ENCODE data around the gene OLFM1. TPM values are rescaled to one million over a fixed set of nuclear protein-coding genes. Genes with fewer than 3 reads are reported as not detected.

Gene OLFM1
- total and polyA plus RNA-seq, 7 experiments from 2014 or later, result 0.19 to 2.1 (median 0.87) TPM; not detected in 3

DNA sequence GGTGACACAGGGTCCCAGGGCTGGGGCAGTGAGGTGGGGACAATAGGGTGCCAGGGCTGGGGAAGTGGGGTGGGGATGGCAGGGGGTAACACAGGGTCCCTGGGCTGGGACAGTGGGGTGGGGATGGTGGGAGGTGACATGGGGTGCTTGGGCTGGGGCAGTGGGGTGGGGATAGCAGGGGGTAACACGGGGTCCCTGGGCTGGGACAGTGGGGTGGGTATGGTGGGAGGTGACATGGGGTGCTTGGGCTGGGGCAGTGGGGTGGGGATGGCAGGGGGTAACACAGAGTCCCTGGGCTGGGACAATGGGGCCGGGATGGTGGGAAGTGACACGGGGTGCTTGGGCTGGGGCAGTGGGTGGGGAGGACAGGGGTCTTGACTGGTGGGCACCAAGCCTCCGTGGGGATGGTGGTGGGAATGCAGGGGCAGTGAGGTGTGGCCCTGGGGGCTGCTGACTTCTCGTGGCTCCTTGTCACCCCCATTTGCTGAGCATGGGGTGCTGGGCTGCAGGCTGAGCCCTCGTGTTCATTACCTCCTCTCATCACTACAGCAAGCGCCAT is 41.7 kb downstream of the OLFM1 start:
- Histone ChIP-seq H3K36me3 (ENCODE audit: control insufficient read depth in 2 of 3, insufficient read depth in 3 of 3, low read length in 3 of 3) (no peaks in the 10 kb centered on the region), H3K9me3 (ENCODE audit: control insufficient read depth in 2 of 3, low read length in 3 of 3) (peaks cover 0 to 3% (median 0%) of the 10 kb centered on the region in 3 experiments), H3K4me1 (ENCODE audit: control insufficient read depth in 2 of 2, insufficient read depth in 2 of 2, low read length in 2 of 2) (no peaks in the 10 kb centered on the region), H3K27ac (ENCODE audit: low read depth, low read length) (no peak overlapping the region), H3K4me3 (ENCODE audit: low read length) (no peak overlapping the region), H3K27me3 (ENCODE audit: control insufficient read depth in 2 of 2, insufficient read depth in 2 of 2, low read length in 2 of 2) (no peaks in the 10 kb centered on the region)
- ChIA-PET CTCF (no interaction called here), POLR2A (no interaction called here)
- peaks cover 0 to 7% (median 2%) of the 10 kb centered on the region in 5 donors for H3K36me3 Mint-ChIP-seq
- peaks cover 0 to 31% (median 11%) of the 10 kb centered on the region in 5 donors for H3K27me3 Mint-ChIP-seq
- no peak for DNase-seq
- H3K27ac Mint-ChIP-seq, result no peak overlapping the region
- peaks cover 0 to 19% (median 0%) of the 10 kb centered on the region in 7 donors for H3K4me1 Mint-ChIP-seq
- H3K9me3 Mint-ChIP-seq, result peaks cover 0 to 9% (median 5%) of the 10 kb centered on the region in 11 donors
- no peak overlapping the region for H3K4me3 Mint-ChIP-seq
- intact Hi-C loops (cut with micrococcal nuclease), result no loop called here
- ATAC-seq, result peak; percentile 14

DNA sequence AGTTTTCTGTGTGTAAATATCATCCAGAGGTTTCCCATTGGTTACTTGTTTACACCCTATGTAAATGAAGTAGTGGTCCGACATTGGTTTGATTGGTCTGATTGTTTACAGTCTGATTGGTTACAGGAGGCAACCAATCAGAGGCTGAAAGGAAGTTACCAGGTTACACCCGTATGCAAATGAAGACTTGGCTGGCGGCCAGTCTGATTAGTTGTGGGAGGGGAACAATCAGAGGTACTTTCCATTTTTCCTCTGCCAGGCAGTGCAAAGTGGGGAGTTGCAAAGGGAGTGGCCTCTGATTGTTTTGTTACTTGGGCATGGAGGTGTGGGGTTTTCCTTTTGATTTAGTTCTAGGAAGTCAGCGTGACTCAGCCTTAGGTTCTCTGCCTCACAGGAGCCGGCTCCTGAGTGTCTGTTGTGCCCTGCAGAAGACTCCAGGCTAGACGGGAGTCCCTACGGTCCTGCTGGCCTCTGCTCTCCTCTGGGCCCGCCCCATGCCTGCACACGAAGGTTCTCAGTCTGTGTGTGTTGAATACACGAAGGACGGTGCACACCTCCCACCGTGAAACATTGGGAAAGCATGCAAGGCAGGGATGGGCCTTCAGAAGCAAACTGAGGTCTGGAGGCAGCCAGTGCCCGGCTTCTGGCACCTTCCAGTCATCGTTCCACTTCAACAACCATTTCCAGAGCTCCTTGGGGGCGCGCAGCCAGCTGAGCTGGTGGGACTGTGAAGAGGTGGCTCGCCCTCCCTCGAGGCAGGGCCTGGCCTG is 42.9 kb downstream of the OLFM1 start:
- H3K36me3 ChIP-seq (ENCODE audit: control insufficient read depth in 2 of 3, insufficient read depth in 3 of 3, low read length in 3 of 3), result no peaks in the 10 kb centered on the region
- H3K4me1 ChIP-seq (ENCODE audit: control insufficient read depth in 2 of 2, insufficient read depth in 2 of 2, low read length in 2 of 2), result no peaks in the 10 kb centered on the region
- H3K27me3 ChIP-seq (ENCODE audit: control insufficient read depth in 2 of 2, insufficient read depth in 2 of 2, low read length in 2 of 2), result no peaks in the 10 kb centered on the region
- Mint-ChIP-seq H3K27me3 (peaks cover 0 to 31% (median 12%) of the 10 kb centered on the region in 5 donors), H3K4me1 (peaks cover 0 to 23% (median 0%) of the 10 kb centered on the region in 7 donors), H3K36me3 (peaks cover 0 to 7% (median 2%) of the 10 kb centered on the region in 5 donors), H3K4me3 (peak overlapping the region in 1 of 10 donors; percentile 23), H3K27ac (peak overlapping the region in 1 of 9 donors; percentile 83), H3K9me3 (peaks cover 0 to 11% (median 5%) of the 10 kb centered on the region in 11 donors)
- ChIA-PET POLR2A (no interaction called here), CTCF (no interaction called here)
- no peak overlapping the region for H3K27ac ChIP-seq (ENCODE audit: low read depth, low read length)
- intact Hi-C loops (cut with micrococcal nuclease), result no loop called here
- DNase-seq, result peak in 1 of 9 donors; percentile 30
- peaks cover 0 to 3% (median 0%) of the 10 kb centered on the region in 3 experiments for H3K9me3 ChIP-seq (ENCODE audit: control insufficient read depth in 2 of 3, low read length in 3 of 3)
- ATAC-seq, result no peak
- H3K4me3 ChIP-seq (ENCODE audit: low read length), result no peak overlapping the region

DNA sequence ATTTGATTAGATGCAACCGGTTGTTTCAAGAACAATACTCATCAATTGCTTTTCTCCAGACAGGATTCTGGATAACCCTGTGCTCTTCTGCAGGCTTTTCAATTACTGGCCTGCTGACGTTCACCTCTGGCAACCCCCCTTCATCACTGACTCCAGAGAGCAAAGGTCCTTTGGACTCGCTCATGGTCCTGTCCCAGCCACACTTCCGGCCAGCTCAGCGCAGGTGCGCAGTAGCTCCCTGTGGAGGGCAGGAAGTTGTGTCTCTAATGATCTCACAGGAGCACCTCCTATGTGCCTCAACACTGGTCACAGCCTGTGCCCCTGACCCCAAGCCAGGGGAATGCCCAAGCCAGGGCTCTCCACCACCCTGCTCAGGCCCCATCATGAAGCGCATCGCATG is 44.0 kb downstream of the OLFM1 start:
- Mint-ChIP-seq H3K27ac (no peak overlapping the region), H3K4me3 (no peak overlapping the region), H3K36me3 (peaks cover 0 to 7% (median 2%) of the 10 kb centered on the region in 5 donors), H3K4me1 (peaks cover 0 to 23% (median 0%) of the 10 kb centered on the region in 7 donors), H3K9me3 (peaks cover 0 to 11% (median 5%) of the 10 kb centered on the region in 11 donors), H3K27me3 (peaks cover 0 to 32% (median 12%) of the 10 kb centered on the region in 5 donors)
- H3K36me3 ChIP-seq (ENCODE audit: control insufficient read depth in 2 of 3, insufficient read depth in 3 of 3, low read length in 3 of 3), result no peaks in the 10 kb centered on the region
- ChIA-PET POLR2A (no interaction called here), CTCF (no interaction called here)
- H3K27me3 ChIP-seq (ENCODE audit: control insufficient read depth in 2 of 2, insufficient read depth in 2 of 2, low read length in 2 of 2), result no peaks in the 10 kb centered on the region
- no peak overlapping the region for H3K27ac ChIP-seq (ENCODE audit: low read depth, low read length)
- DNase-seq (no peak), ATAC-seq (no peak)
- no peaks in the 10 kb centered on the region for H3K4me1 ChIP-seq (ENCODE audit: control insufficient read depth in 2 of 2, insufficient read depth in 2 of 2, low read length in 2 of 2)
- H3K9me3 ChIP-seq (ENCODE audit: control insufficient read depth in 2 of 3, low read length in 3 of 3), result peaks cover 0 to 3% (median 0%) of the 10 kb centered on the region in 3 experiments
- intact Hi-C loops (cut with micrococcal nuclease), result no loop called here
- H3K4me3 ChIP-seq (ENCODE audit: low read length), result no peak overlapping the region

DNA sequence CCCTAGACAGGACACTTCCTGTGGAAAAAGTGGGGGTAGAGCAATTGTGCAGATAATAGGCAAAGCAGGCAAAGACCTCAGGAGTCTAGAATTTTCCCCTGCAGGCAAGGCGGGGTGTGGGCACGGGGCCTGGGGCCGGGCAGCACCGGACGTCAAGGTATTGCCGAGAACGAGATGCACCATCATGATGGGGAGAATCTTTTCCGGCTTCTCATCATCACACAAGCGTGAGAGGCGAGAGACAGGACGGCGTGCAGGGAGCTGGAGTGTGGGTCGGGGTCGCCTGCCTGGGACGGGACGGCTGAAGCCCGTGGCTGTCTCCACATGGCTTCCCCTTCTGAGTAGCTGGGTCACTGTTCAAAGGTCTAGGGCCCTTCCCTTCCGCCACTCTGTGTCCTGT is 44.5 kb downstream of the OLFM1 start:
- Histone ChIP-seq H3K27me3 (ENCODE audit: control insufficient read depth in 2 of 2, insufficient read depth in 2 of 2, low read length in 2 of 2) (no peaks in the 10 kb centered on the region), H3K27ac (ENCODE audit: low read depth, low read length) (no peak overlapping the region), H3K4me3 (ENCODE audit: low read length) (no peak overlapping the region), H3K36me3 (ENCODE audit: control insufficient read depth in 2 of 3, insufficient read depth in 3 of 3, low read length in 3 of 3) (no peaks in the 10 kb centered on the region), H3K4me1 (ENCODE audit: control insufficient read depth in 2 of 2, insufficient read depth in 2 of 2, low read length in 2 of 2) (no peaks in the 10 kb centered on the region), H3K9me3 (ENCODE audit: control insufficient read depth in 2 of 3, low read length in 3 of 3) (peaks cover 0 to 3% (median 0%) of the 10 kb centered on the region in 3 experiments)
- intact Hi-C loops (cut with micrococcal nuclease), result no loop called here
- ChIA-PET CTCF (no interaction called here), POLR2A (no interaction called here)
- DNase-seq (no peak), ATAC-seq (no peak)
- Mint-ChIP-seq H3K36me3 (peaks cover 0 to 7% (median 2%) of the 10 kb centered on the region in 5 donors), H3K9me3 (peaks cover 0 to 11% (median 5%) of the 10 kb centered on the region in 11 donors), H3K27ac (no peak overlapping the region), H3K4me1 (peaks cover 0 to 23% (median 0%) of the 10 kb centered on the region in 7 donors), H3K27me3 (peaks cover 0 to 37% (median 15%) of the 10 kb centered on the region in 5 donors), H3K4me3 (no peak overlapping the region)

DNA sequence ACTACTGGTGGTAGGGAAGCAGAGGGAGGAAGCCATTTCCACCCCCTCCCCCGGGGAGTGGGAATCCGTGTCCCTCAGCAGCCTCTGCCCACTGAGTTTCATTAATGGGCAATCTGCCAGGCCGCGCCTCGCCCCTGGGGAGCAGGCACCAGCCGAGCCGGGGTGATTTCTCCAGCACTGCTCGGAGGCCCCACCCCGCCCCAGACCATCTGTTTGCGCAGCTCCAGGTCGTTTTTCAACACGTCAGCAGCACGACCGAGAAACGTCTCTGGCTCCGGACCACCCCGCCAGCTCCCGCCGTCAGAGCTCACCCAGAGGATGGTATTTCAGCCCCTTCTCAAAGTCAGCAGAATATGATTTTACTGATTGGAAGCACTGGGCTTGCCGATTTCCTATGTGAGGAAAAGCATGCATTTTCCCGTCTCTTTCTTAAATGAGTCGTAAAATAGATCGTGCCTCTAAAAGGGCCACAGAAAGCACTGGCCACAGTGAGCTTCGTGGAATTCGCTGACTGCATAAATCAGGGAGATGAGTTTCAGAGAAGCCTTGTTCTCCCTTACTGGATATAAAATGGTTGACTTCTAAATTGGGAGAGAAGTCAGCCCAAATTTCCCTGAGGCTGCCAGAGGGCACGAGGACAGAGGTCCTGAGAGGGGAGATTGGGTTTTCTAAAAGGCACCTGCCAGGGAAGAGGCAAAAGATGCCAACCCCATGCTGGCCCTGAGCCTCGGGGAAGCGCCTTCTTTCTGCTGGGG is 47.0 kb downstream of the OLFM1 start:
- peaks cover 0 to 28% (median 15%) of the 10 kb centered on the region in 5 donors for H3K27me3 Mint-ChIP-seq
- H3K4me1 Mint-ChIP-seq, result peaks cover 0 to 23% (median 0%) of the 10 kb centered on the region in 7 donors
- ChIA-PET POLR2A (no interaction called here), CTCF (no interaction called here)
- DNase-seq (no peak), ATAC-seq (no peak)
- H3K27ac ChIP-seq (ENCODE audit: low read depth, low read length), result no peak overlapping the region
- peaks cover 0 to 8% (median 0%) of the 10 kb centered on the region in 3 experiments for H3K9me3 ChIP-seq (ENCODE audit: control insufficient read depth in 2 of 3, low read length in 3 of 3)
- peaks cover 0 to 7% (median 2%) of the 10 kb centered on the region in 5 donors for H3K36me3 Mint-ChIP-seq
- no peak overlapping the region for H3K4me3 ChIP-seq (ENCODE audit: low read length)
- H3K4me3 Mint-ChIP-seq, result no peak overlapping the region
- intact Hi-C loops (cut with micrococcal nuclease), result no loop called here
- H3K27ac Mint-ChIP-seq, result no peak overlapping the region
- no peaks in the 10 kb centered on the region for H3K36me3 ChIP-seq (ENCODE audit: control insufficient read depth in 2 of 3, insufficient read depth in 3 of 3, low read length in 3 of 3)
- no peaks in the 10 kb centered on the region for H3K4me1 ChIP-seq (ENCODE audit: control insufficient read depth in 2 of 2, insufficient read depth in 2 of 2, low read length in 2 of 2)
- peaks cover 0 to 17% (median 5%) of the 10 kb centered on the region in 11 donors for H3K9me3 Mint-ChIP-seq
- H3K27me3 ChIP-seq (ENCODE audit: control insufficient read depth in 2 of 2, insufficient read depth in 2 of 2, low read length in 2 of 2), result no peaks in the 10 kb centered on the region

DNA sequence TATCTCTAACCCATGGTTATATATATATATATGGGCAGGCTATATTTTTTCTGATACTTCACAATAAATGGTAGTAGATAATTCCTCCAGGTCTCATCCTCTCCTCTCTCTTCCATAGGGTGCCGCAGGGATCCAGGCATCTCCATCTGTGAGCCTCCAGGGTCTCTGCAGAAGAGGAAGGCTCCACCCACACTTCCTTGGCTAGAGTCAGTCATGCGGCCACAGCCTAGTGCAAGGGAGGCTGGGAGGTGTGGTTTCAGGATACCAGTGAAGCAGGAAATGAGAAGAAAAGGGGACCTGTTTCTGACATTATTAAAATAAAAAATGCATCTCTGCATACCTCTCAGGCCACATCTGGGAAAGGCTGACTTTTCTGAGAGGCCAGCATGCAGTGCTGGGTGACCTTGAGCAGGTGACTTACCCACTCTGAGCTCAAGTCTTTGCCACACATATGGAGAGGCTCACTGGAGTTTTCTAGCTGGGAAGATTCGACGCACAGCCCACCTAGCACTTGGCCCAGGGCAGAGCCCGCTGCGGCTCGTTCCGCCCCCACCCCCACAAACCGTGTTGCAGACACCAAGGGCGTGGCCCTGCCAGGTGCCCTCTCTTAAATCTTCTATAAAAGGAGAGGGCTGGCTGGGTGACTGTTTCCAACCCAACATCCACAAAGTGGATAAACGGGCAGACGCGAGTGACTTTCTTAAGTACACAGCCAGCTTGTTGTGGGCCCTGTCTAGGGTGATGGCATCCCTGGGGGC is 47.9 kb downstream of the OLFM1 start:
- Histone ChIP-seq H3K4me1 (ENCODE audit: control insufficient read depth in 2 of 2, insufficient read depth in 2 of 2, low read length in 2 of 2) (no peaks in the 10 kb centered on the region), H3K4me3 (ENCODE audit: low read length) (no peak overlapping the region), H3K27ac (ENCODE audit: low read depth, low read length) (no peak overlapping the region), H3K36me3 (ENCODE audit: control insufficient read depth in 2 of 3, insufficient read depth in 3 of 3, low read length in 3 of 3) (no peaks in the 10 kb centered on the region), H3K9me3 (ENCODE audit: control insufficient read depth in 2 of 3, low read length in 3 of 3) (peaks cover 0 to 5% (median 0%) of the 10 kb centered on the region in 3 experiments), H3K27me3 (ENCODE audit: control insufficient read depth in 2 of 2, insufficient read depth in 2 of 2, low read length in 2 of 2) (no peaks in the 10 kb centered on the region)
- intact Hi-C loops (cut with micrococcal nuclease), result no loop called here
- Mint-ChIP-seq H3K4me3 (no peak overlapping the region), H3K4me1 (peaks cover 0 to 14% (median 0%) of the 10 kb centered on the region in 7 donors), H3K9me3 (peaks cover 0 to 13% (median 0%) of the 10 kb centered on the region in 11 donors), H3K36me3 (peaks cover 0 to under 1% (median 0%) of the 10 kb centered on the region in 5 donors), H3K27ac (no peak overlapping the region), H3K27me3 (peaks cover 0 to 28% (median 15%) of the 10 kb centered on the region in 5 donors)
- ATAC-seq, result no peak
- ChIA-PET POLR2A (no interaction called here), CTCF (no interaction called here)
- no peak for DNase-seq

Measured in naive thymus-derived CD4-positive, alpha-beta T cell (primary cell).